ENCODE measurements around the gene KRTAP1-1.
"Not testable (repeated sequence)": the region's sequence is repeated elsewhere in the genome, so short reads cannot be mapped to it uniquely, and the experiment has no call there.

KRTAP1-1 gene

DNA sequence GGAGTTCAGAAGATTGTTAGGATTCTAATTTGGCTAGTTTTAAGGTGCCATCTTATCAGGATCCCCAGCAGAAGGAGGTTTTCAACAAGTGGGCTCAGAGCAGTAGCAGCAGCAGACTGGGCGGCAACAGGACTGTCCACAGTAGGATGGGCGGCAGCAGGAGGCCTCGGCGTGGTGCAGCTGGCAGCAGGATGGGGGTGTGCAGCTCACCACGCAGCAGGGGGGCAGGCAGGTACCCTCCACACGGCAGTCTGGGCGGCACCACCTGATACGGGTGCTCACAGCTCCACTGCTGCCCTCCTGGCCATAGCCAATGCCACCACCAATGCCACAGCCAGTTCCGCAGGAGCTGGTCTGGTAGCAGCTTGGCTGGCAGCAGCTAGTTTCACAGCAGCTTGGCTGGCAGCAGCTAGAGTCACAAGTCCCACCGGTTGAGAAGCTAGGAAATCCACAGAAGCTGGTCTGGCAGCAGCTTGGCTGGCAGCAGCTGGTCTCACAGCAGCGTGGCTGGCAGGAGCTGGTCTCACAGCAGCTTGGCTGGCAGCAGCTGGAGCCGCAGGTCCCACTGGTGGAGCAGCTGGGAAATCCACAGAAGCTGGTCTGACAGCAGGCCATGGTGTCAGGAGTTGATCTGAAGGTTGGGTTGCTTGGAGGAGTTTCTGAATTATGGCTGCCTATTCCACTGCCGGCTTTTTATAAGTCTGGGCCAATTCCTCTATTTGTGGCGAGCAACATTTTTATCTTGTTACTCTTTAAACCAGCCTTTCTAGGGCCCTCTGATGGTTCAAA lies at the start of gene KRTAP1-1:
KRTAP1-1 (minus strand) TSS at position 668 of the 789 bp plus-strand sequence; CDS start at position 615, 53 bp downstream.
- not testable (repeated sequence) for DNase-seq (ENCODE audit: low read depth)

DNA sequence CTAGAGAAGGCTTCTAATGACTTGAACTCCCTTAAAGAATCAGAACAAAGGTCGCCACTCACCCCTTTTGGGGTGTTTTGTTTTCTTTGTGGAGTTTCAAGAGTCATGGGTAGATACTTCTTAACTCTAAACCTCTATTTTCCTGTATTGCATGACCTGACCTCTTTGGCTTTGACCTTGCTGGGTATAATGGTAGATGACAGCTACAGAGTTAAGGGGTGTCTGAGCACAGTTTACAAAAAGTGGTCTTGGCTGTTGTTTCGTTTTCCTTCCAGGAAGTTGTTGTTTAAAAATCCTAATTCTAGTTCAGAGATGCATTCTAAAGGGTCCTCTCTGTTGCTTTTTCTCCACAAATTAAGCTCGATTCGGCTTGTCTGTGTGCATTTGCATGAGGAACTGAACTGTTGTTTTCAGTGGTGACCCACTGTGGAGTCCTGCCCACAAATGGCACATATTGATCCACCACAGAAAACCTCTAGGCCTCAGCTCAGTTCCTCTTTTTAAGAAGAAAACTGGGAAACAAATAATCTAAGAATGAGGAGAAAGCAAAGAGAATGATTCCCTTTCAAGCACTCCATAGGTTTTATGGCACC lies 47.6 kb upstream of the KRTAP1-1 start:
- DNase-seq (ENCODE audit: low read depth), result not testable (repeated sequence)

DNA sequence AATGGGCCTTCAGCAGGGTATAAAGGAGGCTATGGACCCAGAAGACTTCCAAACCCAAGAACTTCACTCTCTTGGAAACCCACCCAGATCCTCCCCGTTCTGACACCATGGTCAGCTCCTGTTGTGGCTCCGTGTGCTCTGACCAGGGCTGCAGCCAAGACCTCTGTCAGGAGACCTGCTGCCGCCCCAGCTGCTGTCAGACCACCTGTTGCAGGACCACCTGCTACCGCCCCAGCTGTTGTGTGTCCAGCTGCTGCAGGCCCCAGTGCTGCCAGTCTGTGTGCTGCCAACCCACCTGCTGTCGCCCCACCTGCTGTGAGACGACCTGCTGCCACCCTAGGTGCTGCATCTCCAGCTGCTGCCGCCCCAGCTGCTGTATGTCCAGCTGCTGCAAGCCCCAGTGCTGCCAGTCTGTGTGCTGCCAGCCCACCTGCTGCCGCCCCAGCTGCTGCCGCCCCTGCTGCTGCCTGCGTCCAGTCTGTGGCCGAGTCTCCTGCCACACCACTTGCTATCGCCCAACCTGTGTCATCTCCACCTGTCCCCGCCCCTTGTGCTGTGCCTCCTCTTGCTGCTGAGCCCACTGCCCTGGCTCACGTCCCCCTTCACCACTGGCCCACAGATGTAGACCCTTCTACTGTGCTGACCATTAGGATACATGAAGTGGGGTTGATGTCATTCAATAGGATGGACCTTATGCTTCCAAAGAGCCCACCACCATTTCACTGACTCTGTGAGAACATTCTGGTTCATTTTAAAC lies 43.0 kb upstream of the KRTAP1-1 start, which contains the start of gene KRTAP4-7:
KRTAP4-7 (plus strand) TSS at position 51 of the 757 bp plus-strand sequence; CDS start at position 108, 57 bp downstream.
- DNase-seq (ENCODE audit: low read depth), result not testable (repeated sequence)

GRCh38 chr17:41083427-41083826 lies 42.2 kb upstream of the KRTAP1-1 start:
- not testable (repeated sequence) for DNase-seq (ENCODE audit: low read depth)

GRCh38 chr17:41082626-41083025 lies 41.4 kb upstream of the KRTAP1-1 start:
- no peak for DNase-seq (ENCODE audit: low read depth)

- no peak for DNase-seq (ENCODE audit: low read depth)
Observed at GRCh38 chr17:41076788-41077187, 35.5 kb upstream of the KRTAP1-1 start.

GRCh38 chr17:41073676-41074075 lies 32.4 kb upstream of the KRTAP1-1 start:
- no peak for DNase-seq (ENCODE audit: low read depth)

DNA sequence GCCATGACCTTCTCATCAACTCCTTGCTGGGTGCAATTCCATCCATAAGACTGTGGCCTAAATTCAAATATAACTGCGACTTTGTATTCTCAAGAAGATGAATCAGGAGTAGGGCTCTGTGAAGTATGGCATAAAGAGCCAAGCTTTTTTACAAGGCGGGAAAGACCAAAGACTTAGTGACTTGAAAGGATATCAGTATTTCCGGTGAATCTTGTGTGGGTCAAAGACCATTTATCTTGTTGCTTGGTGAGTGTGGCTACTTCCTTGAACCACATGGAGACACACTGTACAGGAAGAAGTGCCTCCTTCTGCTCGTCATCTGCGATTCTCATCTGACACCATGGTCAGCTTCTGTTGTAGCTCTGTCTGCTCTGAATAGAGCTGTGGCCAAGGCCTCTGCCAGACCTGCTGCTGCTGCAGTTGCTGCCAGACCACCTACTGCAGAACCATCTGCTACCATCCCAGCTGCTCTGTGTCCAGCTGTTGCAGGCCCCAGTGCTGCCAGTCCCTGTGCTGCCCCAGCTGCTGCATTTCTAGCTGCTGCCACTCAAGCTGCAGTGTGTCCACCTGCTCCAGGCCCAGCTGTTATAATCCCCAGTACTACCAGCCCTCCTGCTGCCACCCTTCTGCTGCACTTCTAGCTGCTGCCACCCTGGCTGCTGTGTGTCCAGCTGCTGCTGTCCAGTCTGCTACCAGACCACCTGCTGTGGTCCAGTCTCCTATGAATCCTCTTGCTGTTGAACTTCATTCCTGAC lies 30.5 kb upstream of the KRTAP1-1 start:
- DNase-seq (ENCODE audit: low read depth), result no peak

DNA sequence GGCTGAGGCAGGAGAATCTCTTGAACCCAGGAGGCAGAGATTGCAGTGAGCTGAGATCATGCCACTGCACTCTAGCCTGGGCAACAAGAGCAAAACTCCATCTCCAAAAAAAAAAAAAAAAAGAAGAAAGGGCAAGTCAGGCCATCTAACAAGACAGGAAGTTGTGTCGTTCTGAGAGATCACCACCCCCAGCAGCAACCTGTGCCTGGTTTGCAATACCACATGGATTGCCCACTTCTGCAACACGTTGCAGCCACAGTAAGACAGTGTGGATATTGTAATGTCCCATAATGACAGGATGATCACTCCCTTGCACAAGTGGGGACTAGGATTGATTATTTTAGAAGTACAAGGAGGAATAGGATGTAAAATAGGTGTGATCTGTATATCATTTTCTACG lies 27.8 kb upstream of the KRTAP1-1 start:
- no peak for DNase-seq (ENCODE audit: low read depth)

GRCh38 chr17:41067281-41067680 lies 26.0 kb upstream of the KRTAP1-1 start:
- DNase-seq (ENCODE audit: low read depth), result no peak

- no peak for DNase-seq (ENCODE audit: low read depth)
Observed at GRCh38 chr17:41065829-41066624, 24.8 kb upstream of the KRTAP1-1 start, which contains the start of gene KRTAP2-4. KRTAP2-4 (minus strand) TSS chr17:41065879; CDS start chr17:41065845, 34 bp downstream.

GRCh38 chr17:41065016-41065689 lies 23.9 kb upstream of the KRTAP1-1 start:
- not testable (repeated sequence) for DNase-seq (ENCODE audit: low read depth)

GRCh38 chr17:41064301-41064700 lies 23.1 kb upstream of the KRTAP1-1 start:
- DNase-seq (ENCODE audit: low read depth), result no peak

DNA sequence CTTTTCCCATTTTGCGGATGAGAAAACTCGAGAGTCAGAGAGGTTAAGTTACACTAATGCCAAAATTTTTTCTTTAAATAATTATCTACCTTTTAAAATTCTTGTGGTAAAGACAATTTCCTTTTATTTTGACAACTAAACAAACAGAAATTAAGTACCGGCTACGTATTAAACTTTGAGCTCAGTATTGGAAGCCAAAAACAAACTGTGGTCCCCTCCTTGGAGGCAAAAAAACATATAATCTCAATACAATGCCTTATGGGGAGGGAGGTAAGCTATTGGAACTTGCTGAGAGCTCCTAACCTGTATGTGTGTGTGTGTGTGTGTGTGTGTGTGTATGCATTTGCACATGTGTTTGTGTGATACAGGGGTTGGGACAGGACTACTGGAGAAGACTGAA lies 22.2 kb upstream of the KRTAP1-1 start:
- no peak for DNase-seq (ENCODE audit: low read depth)

GRCh38 chr17:41061964-41062363 lies 20.7 kb upstream of the KRTAP1-1 start:
- no peak for DNase-seq (ENCODE audit: low read depth)

DNA sequence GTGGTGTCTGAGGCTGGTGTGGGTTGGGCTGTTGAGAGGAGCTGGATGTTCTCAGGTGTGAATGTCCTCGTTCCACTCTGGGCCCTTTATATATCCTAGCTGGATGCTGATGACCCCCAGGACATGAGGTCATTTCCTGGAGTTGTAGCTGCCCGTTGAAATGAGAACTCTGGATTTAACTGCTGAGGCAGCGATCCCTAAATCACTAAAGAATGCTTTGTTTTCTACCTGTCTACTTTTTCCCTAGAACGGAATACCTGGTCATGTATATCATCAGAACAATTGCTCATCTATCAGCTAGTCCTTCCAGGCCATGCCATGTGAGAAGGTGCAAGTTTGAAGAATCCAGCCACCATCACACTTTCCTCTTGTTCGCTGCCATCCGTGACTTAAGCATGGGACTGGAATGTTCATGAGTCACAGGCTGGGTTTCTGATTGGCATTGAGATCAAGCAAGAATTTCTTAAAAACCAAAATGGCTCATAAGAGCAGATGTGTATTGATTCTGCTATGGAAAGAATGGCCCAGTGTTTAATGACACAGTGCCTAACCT lies 18.9 kb upstream of the KRTAP1-1 start, which contains the start of gene KRTAP2-3:
KRTAP2-3 (minus strand) TSS at position 63 of the 553 bp plus-strand sequence. CDS start 64 bp downstream, outside the sequence.
- DNase-seq (ENCODE audit: low read depth), result no peak

DNA sequence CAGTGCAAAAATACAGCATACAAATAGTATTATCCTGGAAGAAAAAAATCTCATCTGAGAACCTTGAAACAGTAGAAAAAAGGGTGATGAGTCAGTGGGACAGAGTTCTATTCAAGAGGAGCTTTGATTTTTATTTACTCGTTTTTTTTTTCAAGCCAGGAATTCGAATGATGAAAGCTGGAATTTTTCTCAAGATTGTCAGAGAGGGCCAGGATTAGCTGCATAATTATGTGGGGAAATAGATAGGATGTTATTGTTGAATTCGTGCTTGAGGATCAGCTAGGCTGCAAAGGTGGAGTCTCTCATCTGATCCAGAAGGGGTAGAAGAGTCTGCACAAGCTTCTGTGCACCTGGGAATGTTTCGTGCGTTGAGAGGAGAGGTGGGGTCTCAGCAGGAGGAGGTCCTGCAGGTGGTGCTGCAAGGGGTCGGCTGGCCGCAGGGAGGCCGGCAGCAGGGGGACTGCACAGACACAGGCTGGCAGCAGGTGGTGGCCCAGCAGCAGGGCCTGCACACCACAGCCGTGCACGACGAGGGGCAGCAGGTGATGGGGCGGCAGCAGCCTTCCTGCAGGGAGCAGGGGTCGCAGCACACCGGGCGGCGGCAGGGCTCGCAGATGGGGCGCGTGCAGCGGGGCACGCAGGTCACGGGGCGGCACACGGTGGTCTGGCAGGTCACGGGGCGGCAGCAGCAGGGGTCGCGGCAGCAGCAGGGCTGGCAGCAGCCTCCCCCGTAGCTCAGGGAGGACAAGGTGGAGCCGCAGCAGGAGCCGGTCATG lies 18.2 kb upstream of the KRTAP1-1 start:
- DNase-seq (ENCODE audit: low read depth), result not testable (repeated sequence)

DNA sequence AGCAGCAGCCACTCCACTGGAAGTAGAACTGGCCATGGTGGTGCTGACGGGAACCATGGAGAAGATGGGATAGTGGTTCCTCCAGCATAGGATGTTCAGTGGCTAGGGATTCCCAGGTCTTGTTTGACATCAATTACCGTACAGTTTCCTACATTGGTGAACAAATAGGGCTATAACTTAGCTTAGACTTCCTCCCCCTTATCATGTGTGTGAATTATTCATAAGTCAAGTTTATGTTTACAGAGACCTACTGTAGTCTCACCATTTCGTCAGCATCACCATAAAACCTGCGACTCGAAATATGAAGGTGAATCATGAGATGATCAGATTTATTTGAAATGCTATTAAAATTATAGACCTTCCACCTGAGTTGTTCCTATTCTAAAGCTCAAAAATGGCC lies 17.5 kb upstream of the KRTAP1-1 start:
- no peak for DNase-seq (ENCODE audit: low read depth)

DNA sequence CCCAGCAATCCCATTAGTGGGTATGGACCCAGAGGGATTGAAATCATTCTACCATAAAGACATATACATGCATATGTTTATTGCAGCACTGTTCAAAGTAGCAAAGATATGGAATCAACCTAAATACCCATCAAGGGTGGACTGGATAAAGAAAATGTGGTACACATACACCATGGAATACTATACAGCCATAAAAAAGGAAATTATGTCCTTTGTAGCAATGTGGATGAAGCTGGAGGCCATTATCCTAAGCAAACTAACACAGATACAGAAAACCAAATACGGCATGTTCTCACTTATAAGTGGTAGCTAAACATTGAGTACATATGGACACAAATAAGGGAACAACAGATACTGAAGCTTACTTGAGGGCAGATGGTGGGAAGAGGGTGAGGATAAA lies 16.3 kb upstream of the KRTAP1-1 start:
- DNase-seq (ENCODE audit: low read depth), result no peak
